ENCODE results near the gene MAML3.

MAML3 gene

DNA sequence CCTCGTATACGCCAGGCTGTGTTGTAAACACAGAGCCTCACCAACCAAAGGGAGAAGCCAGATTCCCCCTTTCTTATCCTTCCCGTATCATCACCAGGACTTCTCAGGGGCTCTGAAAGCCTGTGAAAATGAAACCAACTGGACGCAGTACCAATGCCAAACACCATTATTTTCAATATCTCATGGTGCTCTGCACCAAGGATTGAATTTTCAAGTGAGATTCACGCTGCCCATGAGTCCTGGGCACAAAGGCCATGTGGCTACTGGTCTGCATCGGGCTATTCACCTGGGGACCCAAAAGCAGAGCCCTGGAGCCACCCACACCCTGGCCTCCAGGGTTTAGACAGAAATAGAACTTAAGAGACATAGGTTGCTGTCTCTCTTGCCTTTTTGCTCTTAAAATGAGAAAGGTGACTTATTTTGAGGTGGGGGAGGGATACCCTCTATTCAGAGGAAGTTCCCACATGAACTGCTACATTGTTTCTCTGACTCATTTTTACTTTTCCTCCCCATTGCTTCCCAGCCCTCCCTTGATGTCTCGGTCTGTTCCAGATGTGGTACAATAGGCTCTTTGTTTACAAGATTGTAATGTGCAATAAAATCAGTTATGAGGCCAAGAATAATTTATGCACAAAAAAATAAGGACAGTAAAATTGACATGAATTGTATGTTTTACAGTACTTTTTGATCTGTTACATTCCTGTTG lies 55.4 kb downstream of the MAML3 start:
- Histone ChIP-seq H3K4me2 (ENCODE audit: low read length) (peak overlapping the region; percentile 77), H4K20me1 (ENCODE audit: control insufficient read depth, insufficient read depth, low read depth, low read length) (no peaks in the 10 kb centered on the region), H3K9me2 (replicated peaks; ENCODE audit: control insufficient read depth, low read length) (no peaks in the 10 kb centered on the region), H3F3A (ENCODE audit: control insufficient read depth, insufficient read depth) (0 out of 2 replicates have a peak, but pooled peaks cover 10% of the 10 kb centered on the region), H3K27me3 (ENCODE audit: control insufficient read depth, low read length) (no peaks in the 10 kb centered on the region), H3K9me3 (ENCODE audit: control insufficient read depth, insufficient read depth, low read length) (no peaks in the 10 kb centered on the region), H3K27ac (ENCODE audit: low read depth, low read length) (peak overlapping the region; percentile 82), H3K4me1 (ENCODE audit: control insufficient read depth, low read length) (peaks cover 77% of the 10 kb centered on the region), H3K4me3 (ENCODE audit: low read length) (peak overlapping the region; percentile 64), H3K36me3 (ENCODE audit: control insufficient read depth, low read length) (no peaks in the 10 kb centered on the region), H3K79me2 (ENCODE audit: control insufficient read depth, low read length) (peaks cover 52% of the 10 kb centered on the region)
- TF ChIP-seq, protein P1, sequence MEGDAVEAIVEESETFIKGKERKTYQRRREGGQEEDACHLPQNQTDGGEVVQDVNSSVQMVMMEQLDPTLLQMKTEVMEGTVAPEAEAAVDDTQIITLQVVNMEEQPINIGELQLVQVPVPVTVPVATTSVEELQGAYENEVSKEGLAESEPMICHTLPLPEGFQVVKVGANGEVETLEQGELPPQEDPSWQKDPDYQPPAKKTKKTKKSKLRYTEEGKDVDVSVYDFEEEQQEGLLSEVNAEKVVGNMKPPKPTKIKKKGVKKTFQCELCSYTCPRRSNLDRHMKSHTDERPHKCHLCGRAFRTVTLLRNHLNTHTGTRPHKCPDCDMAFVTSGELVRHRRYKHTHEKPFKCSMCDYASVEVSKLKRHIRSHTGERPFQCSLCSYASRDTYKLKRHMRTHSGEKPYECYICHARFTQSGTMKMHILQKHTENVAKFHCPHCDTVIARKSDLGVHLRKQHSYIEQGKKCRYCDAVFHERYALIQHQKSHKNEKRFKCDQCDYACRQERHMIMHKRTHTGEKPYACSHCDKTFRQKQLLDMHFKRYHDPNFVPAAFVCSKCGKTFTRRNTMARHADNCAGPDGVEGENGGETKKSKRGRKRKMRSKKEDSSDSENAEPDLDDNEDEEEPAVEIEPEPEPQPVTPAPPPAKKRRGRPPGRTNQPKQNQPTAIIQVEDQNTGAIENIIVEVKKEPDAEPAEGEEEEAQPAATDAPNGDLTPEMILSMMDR (IDR thresholded peaks at IDR 0.05; ENCODE audit: low read depth, low read length, poor library complexity, severe bottlenecking) = no peak
- no peak for TF ChIP-seq EZH2phosphoT487 (IDR thresholded peaks at IDR 0.05; ENCODE audit: borderline replicate concordance, low read length)

DNA sequence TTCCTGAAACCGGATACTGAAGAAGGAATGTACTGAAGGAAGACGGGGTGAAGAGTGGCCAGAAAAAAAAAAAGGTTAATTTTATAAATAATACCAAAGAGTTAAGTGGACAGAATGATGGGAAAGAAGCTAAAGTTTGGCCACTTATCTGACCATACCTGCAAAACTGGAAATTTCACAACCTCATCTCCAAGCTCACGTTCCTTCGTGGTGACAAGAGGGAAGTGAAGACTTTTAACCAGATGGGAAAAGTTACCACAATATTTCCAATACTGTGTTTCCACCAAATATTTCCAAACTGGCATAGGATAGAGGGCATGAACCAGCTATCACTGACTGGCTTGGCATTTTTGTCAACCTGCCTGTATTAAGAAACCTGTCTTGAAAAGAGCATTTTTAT lies 56.4 kb downstream of the MAML3 start:
- Histone ChIP-seq H3K79me2 (ENCODE audit: control insufficient read depth, low read length) (peaks cover 51% of the 10 kb centered on the region), H3K36me3 (ENCODE audit: control insufficient read depth, low read length) (no peaks in the 10 kb centered on the region), H4K20me1 (ENCODE audit: control insufficient read depth, insufficient read depth, low read depth, low read length) (no peaks in the 10 kb centered on the region), H3K27me3 (ENCODE audit: control insufficient read depth, low read length) (no peaks in the 10 kb centered on the region), H3K4me3 (ENCODE audit: low read length) (peak overlapping the region; percentile 64), H3K9me3 (ENCODE audit: control insufficient read depth, insufficient read depth, low read length) (no peaks in the 10 kb centered on the region), H3K4me1 (ENCODE audit: control insufficient read depth, low read length) (peaks cover 83% of the 10 kb centered on the region), H3K27ac (ENCODE audit: low read depth, low read length) (peak overlapping the region; percentile 82), H3F3A (ENCODE audit: control insufficient read depth, insufficient read depth) (0 out of 2 replicates have a peak, but pooled peaks cover 10% of the 10 kb centered on the region), H3K4me2 (ENCODE audit: low read length) (peak overlapping the region; percentile 77), H3K9me2 (replicated peaks; ENCODE audit: control insufficient read depth, low read length) (no peaks in the 10 kb centered on the region)
- TF ChIP-seq EZH2phosphoT487 (IDR thresholded peaks at IDR 0.05; ENCODE audit: borderline replicate concordance, low read length) = no peak
- TF ChIP-seq, protein P1 (IDR thresholded peaks at IDR 0.05; ENCODE audit: low read depth, low read length, poor library complexity, severe bottlenecking) = no peak

DNA sequence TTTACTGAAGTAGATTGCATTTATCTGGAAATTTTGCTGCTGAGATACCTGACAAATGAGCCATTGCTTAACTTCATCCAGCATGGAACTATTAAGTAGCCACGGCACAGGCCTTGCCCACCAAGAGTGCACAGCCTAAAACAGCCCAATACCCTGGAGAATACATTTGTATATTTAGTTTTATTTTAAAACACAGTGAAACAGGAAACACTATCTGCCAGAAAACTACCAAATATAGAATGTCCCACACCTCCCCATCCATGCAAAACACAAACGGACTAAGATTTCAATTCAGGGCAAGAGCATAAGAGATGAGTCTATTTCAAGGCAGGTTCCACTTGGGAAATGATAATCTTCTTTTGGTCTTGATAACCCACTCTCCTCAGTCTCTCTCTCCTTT lies 57.1 kb downstream of the MAML3 start:
- TF ChIP-seq EZH2phosphoT487 (IDR thresholded peaks at IDR 0.05; ENCODE audit: borderline replicate concordance, low read length) = no peak
- TF ChIP-seq, protein P1 (IDR thresholded peaks at IDR 0.05; ENCODE audit: low read depth, low read length, poor library complexity, severe bottlenecking) = no peak
- peak overlapping the region; percentile 77 for H3K4me2 ChIP-seq (ENCODE audit: low read length)
- H3K9me2 ChIP-seq (replicated peaks; ENCODE audit: control insufficient read depth, low read length) = no peaks in the 10 kb centered on the region
- H3K27ac ChIP-seq (ENCODE audit: low read depth, low read length) = peak overlapping the region; percentile 82
- no peaks in the 10 kb centered on the region for H3K27me3 ChIP-seq (ENCODE audit: control insufficient read depth, low read length)
- H3K4me1 ChIP-seq (ENCODE audit: control insufficient read depth, low read length) = peaks cover 83% of the 10 kb centered on the region
- peak overlapping the region; percentile 64 for H3K4me3 ChIP-seq (ENCODE audit: low read length)
- H3K9me3 ChIP-seq (ENCODE audit: control insufficient read depth, insufficient read depth, low read length) = no peaks in the 10 kb centered on the region
- no peaks in the 10 kb centered on the region for H3K36me3 ChIP-seq (ENCODE audit: control insufficient read depth, low read length)
- no peaks in the 10 kb centered on the region for H4K20me1 ChIP-seq (ENCODE audit: control insufficient read depth, insufficient read depth, low read depth, low read length)
- 0 out of 2 replicates have a peak, but pooled peaks cover 10% of the 10 kb centered on the region for H3F3A ChIP-seq (ENCODE audit: control insufficient read depth, insufficient read depth)
- peaks cover 51% of the 10 kb centered on the region for H3K79me2 ChIP-seq (ENCODE audit: control insufficient read depth, low read length)

All from DOHH2 (cell line).